ENCODE results near the gene COX6B2. TPM values are rescaled to one million over a fixed set of nuclear protein-coding genes. Genes with fewer than 3 reads are reported as not detected.

The COX6B2 gene
- total and polyA plus RNA-seq, 10 donors: 0.06 to 1.6 (median 0.47) TPM; not detected in 3

GRCh38 chr19:55301459-55302317 is 52.8 kb downstream of the COX6B2 start:
- H3K36me3 ChIP-seq: peaks cover 0 to 6% (median 0%) of the 10 kb centered on the region in 6 donors
- peaks cover 0 to 18% (median 12%) of the 10 kb centered on the region in 6 donors for H3K4me1 ChIP-seq
- peak overlapping the region; percentile 18 to 69 (median 30) for H3K4me3 ChIP-seq
- H3K9me3 ChIP-seq: no peaks in the 10 kb centered on the region
- intact Hi-C loops (cut with DNase I; ENCODE audit: low total_unique reads): no loop called here
- H3K27ac ChIP-seq: peak overlapping the region in 6 of 8 donors; percentile 43 to 77 (median 60)
- WGBS, 5 donors: 11 to 19% (median 12%) methylated on average over 28 to 42 of the region's 42 CpGs
- TF ChIP-seq POLR2AphosphoS5 (IDR thresholded peaks at IDR 0.05) (peak; percentile 62 to 84 (median 75)), POLR2A (IDR thresholded peaks at IDR 0.05) (no peak)
- TF ChIP-seq, protein P1, sequence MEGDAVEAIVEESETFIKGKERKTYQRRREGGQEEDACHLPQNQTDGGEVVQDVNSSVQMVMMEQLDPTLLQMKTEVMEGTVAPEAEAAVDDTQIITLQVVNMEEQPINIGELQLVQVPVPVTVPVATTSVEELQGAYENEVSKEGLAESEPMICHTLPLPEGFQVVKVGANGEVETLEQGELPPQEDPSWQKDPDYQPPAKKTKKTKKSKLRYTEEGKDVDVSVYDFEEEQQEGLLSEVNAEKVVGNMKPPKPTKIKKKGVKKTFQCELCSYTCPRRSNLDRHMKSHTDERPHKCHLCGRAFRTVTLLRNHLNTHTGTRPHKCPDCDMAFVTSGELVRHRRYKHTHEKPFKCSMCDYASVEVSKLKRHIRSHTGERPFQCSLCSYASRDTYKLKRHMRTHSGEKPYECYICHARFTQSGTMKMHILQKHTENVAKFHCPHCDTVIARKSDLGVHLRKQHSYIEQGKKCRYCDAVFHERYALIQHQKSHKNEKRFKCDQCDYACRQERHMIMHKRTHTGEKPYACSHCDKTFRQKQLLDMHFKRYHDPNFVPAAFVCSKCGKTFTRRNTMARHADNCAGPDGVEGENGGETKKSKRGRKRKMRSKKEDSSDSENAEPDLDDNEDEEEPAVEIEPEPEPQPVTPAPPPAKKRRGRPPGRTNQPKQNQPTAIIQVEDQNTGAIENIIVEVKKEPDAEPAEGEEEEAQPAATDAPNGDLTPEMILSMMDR (IDR thresholded peaks at IDR 0.05 in 8 of 11, conservative IDR thresholded peaks at IDR 0.05 in 3 of 11): peak; percentile 96 to 100 (median 99)
- DNase-seq: peak; percentile 97
- H3K27me3 ChIP-seq (replicated peaks in 1 of 7): peaks cover 0 to 10% (median 0%) of the 10 kb centered on the region in 7 donors

DNA sequence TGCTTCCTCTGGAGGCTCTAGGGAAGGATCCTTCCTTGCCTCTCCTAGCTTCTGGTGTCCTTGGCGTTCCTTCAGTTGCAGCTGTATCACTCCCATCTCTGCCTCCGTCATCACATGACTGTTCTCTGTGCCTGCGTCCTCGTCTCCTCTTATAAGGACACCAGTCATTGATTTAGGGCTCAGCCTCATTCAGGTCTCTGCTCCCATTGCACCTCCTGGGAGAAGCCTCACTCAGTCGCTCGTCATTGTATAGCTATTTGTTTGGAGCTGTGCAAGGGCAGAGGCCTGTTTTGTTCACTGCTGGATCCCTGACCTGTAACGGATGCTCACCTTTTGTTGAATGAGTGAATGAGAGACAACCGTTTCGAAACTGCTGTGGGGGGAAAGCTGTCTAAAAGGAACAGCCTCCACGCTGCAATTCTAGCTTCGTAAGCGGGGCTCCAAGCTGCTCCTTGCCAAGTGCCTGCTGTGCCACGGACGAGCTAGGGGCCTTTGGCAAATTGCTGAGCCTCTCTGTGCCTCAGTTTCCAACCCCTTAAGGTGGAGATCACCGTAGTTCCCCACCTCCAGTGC is 53.5 kb downstream of the COX6B2 start:
- intact Hi-C loops (cut with DNase I; ENCODE audit: low total_unique reads): no loop called here

DNA sequence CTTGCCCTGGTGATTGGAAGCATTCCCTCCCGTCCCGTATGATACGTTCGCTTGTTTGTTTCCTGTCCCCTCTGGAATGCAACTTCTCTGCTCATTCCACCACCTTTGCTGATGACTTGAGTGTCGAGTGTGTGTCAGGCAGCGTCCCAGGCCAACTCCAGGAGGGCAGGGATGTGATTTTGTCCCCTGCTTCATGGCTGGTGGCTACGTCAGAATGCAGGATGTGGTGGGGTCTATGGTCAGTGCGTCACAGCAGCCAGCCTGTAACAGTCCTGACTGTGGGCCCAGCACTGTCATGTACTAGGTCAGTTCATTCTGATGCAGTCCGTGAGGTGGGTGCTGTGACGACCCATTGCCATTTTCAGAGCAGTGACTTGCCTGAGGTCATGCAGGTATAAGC is 54.5 kb downstream of the COX6B2 start:
- peaks cover 0 to 18% (median 12%) of the 10 kb centered on the region in 6 donors for H3K4me1 ChIP-seq
- WGBS, 5 donors: 86 to 94% (median 88%) methylated on average over 8 to 10 of the region's 10 CpGs
- DNase-seq: no peak
- no peak overlapping the region for H3K4me3 ChIP-seq
- no peak overlapping the region for H3K27ac ChIP-seq
- H3K36me3 ChIP-seq: no peaks in the 10 kb centered on the region
- intact Hi-C loops (cut with DNase I; ENCODE audit: low total_unique reads): loop anchor here (10.0 kb wide), 1 partner anchor 115 kb away; no protein-coding TSS in a partner anchor
- no peak for TF ChIP-seq POLR2AphosphoS5 (IDR thresholded peaks at IDR 0.05)
- no peak for TF ChIP-seq POLR2A (IDR thresholded peaks at IDR 0.05)
- TF ChIP-seq, protein P1 (IDR thresholded peaks at IDR 0.05 in 8 of 11, conservative IDR thresholded peaks at IDR 0.05 in 3 of 11): no peak
- no peaks in the 10 kb centered on the region for H3K9me3 ChIP-seq
- H3K27me3 ChIP-seq (replicated peaks in 1 of 7): peaks cover 0 to 10% (median 0%) of the 10 kb centered on the region in 7 donors

More for the DNA sequence above, 53.5 kb downstream of the COX6B2 start:
- no peak for TF ChIP-seq POLR2A (IDR thresholded peaks at IDR 0.05)
- no peak for TF ChIP-seq POLR2AphosphoS5 (IDR thresholded peaks at IDR 0.05)
- WGBS, 5 donors: 77 to 83% (median 81%) methylated on average over 15 of the region's 15 CpGs
- Histone ChIP-seq H3K4me1 (peaks cover 0 to 18% (median 12%) of the 10 kb centered on the region in 6 donors), H3K4me3 (peak overlapping the region in 3 of 8 donors; percentile 39 to 69 (median 40)), H3K27ac (no peak overlapping the region), H3K36me3 (no peaks in the 10 kb centered on the region), H3K9me3 (no peaks in the 10 kb centered on the region), H3K27me3 (replicated peaks in 1 of 7) (peaks cover 0 to 10% (median 0%) of the 10 kb centered on the region in 7 donors)
- no peak for DNase-seq

Other genes starting within 250 kb of the COX6B2 start
- gene PPP1R12C, start 237.1 kb downstream of the COX6B2 start, total RNA-seq: 100 to 1,000 TPM in 5 of 7 donors, 10 to 100 TPM in 2; 88.2 to 193 (median 129) TPM
- 100 to 1,000 TPM in 2 of 3 donors, 10 to 100 TPM in 1; 98.2 to 292 (median 263) TPM for gene PPP1R12C, start 237.1 kb downstream of the COX6B2 start, polyA plus RNA-seq
- 1 to 10 TPM in 4 of 7 donors, not detected in 3; 1.3 to 5.4 (median 2.6) TPM for gene TNNT1, start 205.5 kb downstream of the COX6B2 start, total RNA-seq
- gene TNNT1, start 205.5 kb downstream of the COX6B2 start, polyA plus RNA-seq: 1 to 10 TPM in 1 of 3 donors, under 1 TPM in 2; 0.26 to 6.2 (median 0.94) TPM
- gene TNNI3, start 197.0 kb downstream of the COX6B2 start, total RNA-seq: not detected
- under 1 TPM; 0.15 to 0.74 (median 0.70) TPM for gene TNNI3, start 197.0 kb downstream of the COX6B2 start, polyA plus RNA-seq
- gene DNAAF3, start 188.1 kb downstream of the COX6B2 start, total RNA-seq: 1 to 10 TPM in 2 of 7 donors, under 1 TPM in 3, not detected in 2; 0.68 to 1.1 (median 0.76) TPM
- gene DNAAF3, start 188.1 kb downstream of the COX6B2 start, polyA plus RNA-seq: under 1 TPM; 0.28 to 0.45 (median 0.36) TPM
- gene SYT5, start 174.4 kb downstream of the COX6B2 start, total RNA-seq: 1 to 10 TPM in 1 of 7 donors, not detected in 6; 1.4 TPM
- under 1 TPM; 0.06 to 0.23 (median 0.13) TPM for gene SYT5, start 174.4 kb downstream of the COX6B2 start, polyA plus RNA-seq
- gene PTPRH, start 145.2 kb downstream of the COX6B2 start, total RNA-seq: 10 to 100 TPM; 36.8 to 97.9 (median 53.8) TPM
- gene PTPRH, start 145.2 kb downstream of the COX6B2 start, polyA plus RNA-seq: 10 to 100 TPM in 2 of 3 donors, 1 to 10 TPM in 1; 6.5 to 31.7 (median 14.9) TPM
- 10 to 100 TPM in 3 of 7 donors, 1 to 10 TPM in 4; 7.5 to 11.7 (median 9.6) TPM for gene TMEM86B, start 126.0 kb downstream of the COX6B2 start, total RNA-seq
- gene TMEM86B, start 126.0 kb downstream of the COX6B2 start, polyA plus RNA-seq: 10 to 100 TPM; 11.8 to 31.5 (median 28.2) TPM
- gene PPP6R1, start 95.7 kb downstream of the COX6B2 start, total RNA-seq: 100 to 1,000 TPM; 113 to 150 (median 133) TPM
- gene PPP6R1, start 95.7 kb downstream of the COX6B2 start, polyA plus RNA-seq: 10 to 100 TPM; 49.2 to 90.5 (median 65.1) TPM
- 10 to 100 TPM; 14.2 to 26.8 (median 17.6) TPM for gene HSPBP1, start 74.6 kb downstream of the COX6B2 start, total RNA-seq
- gene HSPBP1, start 74.6 kb downstream of the COX6B2 start, polyA plus RNA-seq: 10 to 100 TPM; 14.2 to 27.0 (median 26.4) TPM
- 1 to 10 TPM in 5 of 7 donors, under 1 TPM in 2; 0.79 to 2.9 (median 1.7) TPM for gene BRSK1, start 70.7 kb downstream of the COX6B2 start, total RNA-seq
- gene BRSK1, start 70.7 kb downstream of the COX6B2 start, polyA plus RNA-seq: 1 to 10 TPM in 2 of 3 donors, under 1 TPM in 1; 0.70 to 1.5 (median 1.0) TPM
- 10 to 100 TPM in 3 of 7 donors, 1 to 10 TPM in 4; 5.6 to 34.1 (median 9.9) TPM for gene TMEM150B, start 29.4 kb downstream of the COX6B2 start, total RNA-seq
- gene TMEM150B, start 29.4 kb downstream of the COX6B2 start, polyA plus RNA-seq: 1 to 10 TPM; 1.7 to 6.5 (median 4.1) TPM
- gene KMT5C, start 14.8 kb downstream of the COX6B2 start, total RNA-seq: 10 to 100 TPM; 10.5 to 18.1 (median 12.8) TPM
- gene KMT5C, start 14.8 kb downstream of the COX6B2 start, polyA plus RNA-seq: 10 to 100 TPM in 1 of 3 donors, 1 to 10 TPM in 2; 5.7 to 12.2 (median 7.8) TPM
- not detected for gene GARIN5B, start 8.5 kb upstream of the COX6B2 start, total RNA-seq
- gene GARIN5B, start 8.5 kb upstream of the COX6B2 start, polyA plus RNA-seq: not detected
- under 1 TPM in 1 of 7 donors, not detected in 6; 0.23 TPM for gene IL11, start 15.7 kb upstream of the COX6B2 start, total RNA-seq
- gene IL11, start 15.7 kb upstream of the COX6B2 start, polyA plus RNA-seq: under 1 TPM in 2 of 3 donors, not detected in 1; 0.04 to 0.06 TPM
- not detected for gene TMEM190, start 22.1 kb upstream of the COX6B2 start, total RNA-seq
- gene TMEM190, start 22.1 kb upstream of the COX6B2 start, polyA plus RNA-seq: under 1 TPM in 1 of 3 donors, not detected in 2; 0.20 TPM
- 1 to 10 TPM; 3.7 to 8.8 (median 5.0) TPM for gene TMEM238, start 29.6 kb upstream of the COX6B2 start, total RNA-seq
- gene TMEM238, start 29.6 kb upstream of the COX6B2 start, polyA plus RNA-seq: under 1 TPM in 2 of 3 donors, not detected in 1; 0.17 to 0.32 TPM
- gene RPL28, start 31.2 kb upstream of the COX6B2 start, total RNA-seq: 1,000 to 10,000 TPM in 5 of 7 donors, 100 to 1,000 TPM in 2; 581 to 2,029 (median 1,447) TPM
- gene RPL28, start 31.2 kb upstream of the COX6B2 start, polyA plus RNA-seq: 1,000 to 10,000 TPM; 3,566 to 4,833 (median 4,082) TPM
- gene UBE2S, start 53.1 kb upstream of the COX6B2 start, total RNA-seq: 10 to 100 TPM; 14.4 to 40.8 (median 23.8) TPM
- 10 to 100 TPM in 2 of 3 donors, 1 to 10 TPM in 1; 4.9 to 18.7 (median 11.8) TPM for gene UBE2S, start 53.1 kb upstream of the COX6B2 start, polyA plus RNA-seq
- under 1 TPM in 1 of 7 donors, not detected in 6; 0.27 TPM for gene SHISA7, start 88.6 kb upstream of the COX6B2 start, total RNA-seq
- gene SHISA7, start 88.6 kb upstream of the COX6B2 start, polyA plus RNA-seq: under 1 TPM in 1 of 3 donors, not detected in 2; 0.03 TPM
- 10 to 100 TPM; 38.6 to 85.0 (median 54.5) TPM for gene ISOC2, start 106.9 kb upstream of the COX6B2 start, total RNA-seq
- 10 to 100 TPM; 55.6 to 98.7 (median 64.5) TPM for gene ISOC2, start 106.9 kb upstream of the COX6B2 start, polyA plus RNA-seq
- gene C19orf85, start 110.0 kb upstream of the COX6B2 start, total RNA-seq: not detected
- not detected for gene C19orf85, start 110.0 kb upstream of the COX6B2 start, polyA plus RNA-seq
- gene ZNF628, start 121.9 kb upstream of the COX6B2 start, total RNA-seq: 10 to 100 TPM in 3 of 7 donors, 1 to 10 TPM in 4; 4.4 to 13.6 (median 9.7) TPM
- gene ZNF628, start 121.9 kb upstream of the COX6B2 start, polyA plus RNA-seq: 1 to 10 TPM; 1.4 to 8.2 (median 1.7) TPM
- gene NAT14, start 130.5 kb upstream of the COX6B2 start, total RNA-seq: 10 to 100 TPM in 1 of 7 donors, 1 to 10 TPM in 6; 1.9 to 10.3 (median 6.9) TPM
- 10 to 100 TPM; 13.8 to 17.7 (median 15.5) TPM for gene NAT14, start 130.5 kb upstream of the COX6B2 start, polyA plus RNA-seq
- 10 to 100 TPM; 11.0 to 30.6 (median 24.1) TPM for gene SSC5D, start 133.7 kb upstream of the COX6B2 start, total RNA-seq
- gene SSC5D, start 133.7 kb upstream of the COX6B2 start, polyA plus RNA-seq: 1 to 10 TPM in 2 of 3 donors, under 1 TPM in 1; 0.61 to 7.4 (median 2.5) TPM
- not detected for gene SBK2, start 182.4 kb upstream of the COX6B2 start, total RNA-seq
- gene SBK2, start 182.4 kb upstream of the COX6B2 start, polyA plus RNA-seq: not detected
- gene SBK3, start 190.8 kb upstream of the COX6B2 start, total RNA-seq: not detected
- gene SBK3, start 190.8 kb upstream of the COX6B2 start, polyA plus RNA-seq: not detected
- gene ZNF579, start 226.1 kb upstream of the COX6B2 start, total RNA-seq: 10 to 100 TPM in 2 of 7 donors, 1 to 10 TPM in 4, under 1 TPM in 1; 0.72 to 10.6 (median 6.5) TPM
- 1 to 10 TPM; 2.8 to 6.9 (median 3.4) TPM for gene ZNF579, start 226.1 kb upstream of the COX6B2 start, polyA plus RNA-seq
- gene FIZ1, start 244.8 kb upstream of the COX6B2 start, total RNA-seq: 10 to 100 TPM in 5 of 7 donors, 1 to 10 TPM in 2; 7.6 to 17.3 (median 11.4) TPM
- 10 to 100 TPM in 1 of 3 donors, 1 to 10 TPM in 2; 5.1 to 11.5 (median 7.8) TPM for gene FIZ1, start 244.8 kb upstream of the COX6B2 start, polyA plus RNA-seq
- gene ZNF524, start 245.6 kb upstream of the COX6B2 start, total RNA-seq: 10 to 100 TPM; 19.7 to 42.5 (median 23.9) TPM
- 10 to 100 TPM; 33.3 to 57.8 (median 39.2) TPM for gene ZNF524, start 245.6 kb upstream of the COX6B2 start, polyA plus RNA-seq

Data from spleen (tissue), 11 donors.